GM19035 (cell line): Measurements from ENCODE around the gene FNDC3B.

ENCODE experiments used
- ATAC-seq: cut with Tn5 transposase; IDR thresholded peaks from one replicate; pipeline ENCODE4 v1.9.1; 2021; ENCODE audit not compliant: unreplicated experiment

FNDC3B gene

GRCh38 chr3:172111163-172111562, 71.8 kb downstream of the FNDC3B start:
- ATAC-seq: no peak

- ATAC-seq: no peak
These were observed 72.8 kb downstream of the FNDC3B start for GRCh38 chr3:172112078-172112733.

GRCh38 chr3:172112734-172113120, 73.3 kb downstream of the FNDC3B start:
- no peak for ATAC-seq

GRCh38 chr3:172113710-172114109, 74.3 kb downstream of the FNDC3B start:
- no peak for ATAC-seq

- ATAC-seq: no peak
These were observed 75.7 kb downstream of the FNDC3B start for GRCh38 chr3:172115059-172115458.

- no peak for ATAC-seq
These were observed 76.4 kb downstream of the FNDC3B start for GRCh38 chr3:172115787-172116186.

GRCh38 chr3:172118019-172118418, 78.6 kb downstream of the FNDC3B start:
- ATAC-seq: no peak

GRCh38 chr3:172119266-172119969, 80.0 kb downstream of the FNDC3B start:
- no peak for ATAC-seq

- no peak for ATAC-seq
These were observed 81.5 kb downstream of the FNDC3B start for GRCh38 chr3:172120912-172121311.

GRCh38 chr3:172121981-172122380, 82.6 kb downstream of the FNDC3B start:
- no peak for ATAC-seq

GRCh38 chr3:172124271-172124670, 84.9 kb downstream of the FNDC3B start:
- no peak for ATAC-seq

- ATAC-seq: no peak
These were observed 85.7 kb downstream of the FNDC3B start for GRCh38 chr3:172125053-172125452.

GRCh38 chr3:172125963-172126457, 86.6 kb downstream of the FNDC3B start:
- ATAC-seq: no peak

- no peak for ATAC-seq
These were observed 87.4 kb downstream of the FNDC3B start for GRCh38 chr3:172126741-172127140.

- no peak for ATAC-seq
These were observed 87.8 kb downstream of the FNDC3B start for GRCh38 chr3:172127141-172127540.

- no peak for ATAC-seq
These were observed 88.7 kb downstream of the FNDC3B start for GRCh38 chr3:172127929-172128580.

- ATAC-seq: no peak
These were observed 89.5 kb downstream of the FNDC3B start for GRCh38 chr3:172128858-172129257.

- no peak for ATAC-seq
These were observed 90.1 kb downstream of the FNDC3B start for GRCh38 chr3:172129498-172129849.

GRCh38 chr3:172129850-172130716, 90.7 kb downstream of the FNDC3B start:
- ATAC-seq: no peak

GRCh38 chr3:172130717-172131050, 91.3 kb downstream of the FNDC3B start:
- ATAC-seq: no peak

- no peak for ATAC-seq
These were observed 92.4 kb downstream of the FNDC3B start for GRCh38 chr3:172131746-172132145.
